ENCODE results near the gene PTPRF.
A peak's percentile ranks its signal among the peaks of the same experiment; 100 is the strongest.

PTPRF gene

GRCh38 chr1:43534256-43534655 is 3.6 kb downstream of the PTPRF start:
- no peak for DNase-seq
- in situ Hi-C loops (cut with MboI; ENCODE audit: low pct_unique_long_range_greater_than_20kb, low sequenced_read_pairs), result no loop called here

- DNase-seq, result no peak
- in situ Hi-C loops (cut with MboI; ENCODE audit: low pct_unique_long_range_greater_than_20kb, low sequenced_read_pairs), result no loop called here
These were observed 5.6 kb downstream of the PTPRF start for GRCh38 chr1:43536196-43536863.

- no peak for DNase-seq
- in situ Hi-C loops (cut with MboI; ENCODE audit: low pct_unique_long_range_greater_than_20kb, low sequenced_read_pairs), result no loop called here
These were observed 6.2 kb downstream of the PTPRF start for GRCh38 chr1:43536864-43537358.

- in situ Hi-C loops (cut with MboI; ENCODE audit: low pct_unique_long_range_greater_than_20kb, low sequenced_read_pairs), result no loop called here
- peak; percentile 16 for DNase-seq
These were observed 6.9 kb downstream of the PTPRF start for GRCh38 chr1:43537423-43538142.

GRCh38 chr1:43538143-43538487 is 7.4 kb downstream of the PTPRF start:
- in situ Hi-C loops (cut with MboI; ENCODE audit: low pct_unique_long_range_greater_than_20kb, low sequenced_read_pairs), result no loop called here
- no peak for DNase-seq

- in situ Hi-C loops (cut with MboI; ENCODE audit: low pct_unique_long_range_greater_than_20kb, low sequenced_read_pairs), result no loop called here
These were observed 8.3 kb downstream of the PTPRF start for GRCh38 chr1:43538969-43539368.

GRCh38 chr1:43539726-43540434 is 9.2 kb downstream of the PTPRF start:
- no peak for DNase-seq
- in situ Hi-C loops (cut with MboI; ENCODE audit: low pct_unique_long_range_greater_than_20kb, low sequenced_read_pairs), result no loop called here

More at GRCh38 chr1:43538969-43539368, 8.3 kb downstream of the PTPRF start:
- no peak for DNase-seq

- in situ Hi-C loops (cut with MboI; ENCODE audit: low pct_unique_long_range_greater_than_20kb, low sequenced_read_pairs), result no loop called here
These were observed 10.0 kb downstream of the PTPRF start for GRCh38 chr1:43540653-43541071.

GRCh38 chr1:43541141-43541540 is 10.5 kb downstream of the PTPRF start:
- in situ Hi-C loops (cut with MboI; ENCODE audit: low pct_unique_long_range_greater_than_20kb, low sequenced_read_pairs), result no loop called here
- DNase-seq, result no peak

More at GRCh38 chr1:43540653-43541071, 10.0 kb downstream of the PTPRF start:
- no peak for DNase-seq

GRCh38 chr1:43541721-43542401 is 11.2 kb downstream of the PTPRF start:
- no peak for DNase-seq
- in situ Hi-C loops (cut with MboI; ENCODE audit: low pct_unique_long_range_greater_than_20kb, low sequenced_read_pairs), result no loop called here

GRCh38 chr1:43542527-43543458 is 12.1 kb downstream of the PTPRF start:
- in situ Hi-C loops (cut with MboI; ENCODE audit: low pct_unique_long_range_greater_than_20kb, low sequenced_read_pairs), result no loop called here

GRCh38 chr1:43543567-43543966 is 12.9 kb downstream of the PTPRF start:
- no peak for DNase-seq
- in situ Hi-C loops (cut with MboI; ENCODE audit: low pct_unique_long_range_greater_than_20kb, low sequenced_read_pairs), result no loop called here

More at GRCh38 chr1:43542527-43543458, 12.1 kb downstream of the PTPRF start:
- no peak for DNase-seq

- in situ Hi-C loops (cut with MboI; ENCODE audit: low pct_unique_long_range_greater_than_20kb, low sequenced_read_pairs), result no loop called here
- DNase-seq, result no peak
These were observed 14.6 kb downstream of the PTPRF start for GRCh38 chr1:43545339-43545694.

GRCh38 chr1:43545695-43546387 is 15.2 kb downstream of the PTPRF start:
- DNase-seq, result no peak
- in situ Hi-C loops (cut with MboI; ENCODE audit: low pct_unique_long_range_greater_than_20kb, low sequenced_read_pairs), result no loop called here

GRCh38 chr1:43546388-43547100 is 15.9 kb downstream of the PTPRF start:
- in situ Hi-C loops (cut with MboI; ENCODE audit: low pct_unique_long_range_greater_than_20kb, low sequenced_read_pairs), result no loop called here

GRCh38 chr1:43547538-43548072 is 16.9 kb downstream of the PTPRF start:
- in situ Hi-C loops (cut with MboI; ENCODE audit: low pct_unique_long_range_greater_than_20kb, low sequenced_read_pairs), result no loop called here
- DNase-seq, result no peak

More at GRCh38 chr1:43546388-43547100, 15.9 kb downstream of the PTPRF start:
- DNase-seq, result no peak
